SK-N-MC (cell line): Measurements from ENCODE around the gene OR52E1.

Experiments used
- EZH2 ChIP-seq: fragments of 200-600 bp; sonication (generic); IDR thresholded peaks from one replicate; pipeline ENCODE4 v1.6.1; 2017; ENCODE audit warnings: antibody characterized with exemption
- FOXP2 ChIP-seq: optimal IDR thresholded peaks from 2 replicates; pipeline ENCODE3; 2011; ENCODE audit warnings: mild to moderate bottlenecking, moderate library complexity; ENCODE audit not compliant: insufficient read depth; ENCODE audit errors: extremely low read length, control extremely low read depth
- POLR2AphosphoS5 ChIP-seq: IDR thresholded peaks from 2 replicates; pipeline ENCODE4 v1.6.1; 2012; ENCODE audit warnings: mild to moderate bottlenecking, low read depth, low read length, borderline replicate concordance

DNA sequence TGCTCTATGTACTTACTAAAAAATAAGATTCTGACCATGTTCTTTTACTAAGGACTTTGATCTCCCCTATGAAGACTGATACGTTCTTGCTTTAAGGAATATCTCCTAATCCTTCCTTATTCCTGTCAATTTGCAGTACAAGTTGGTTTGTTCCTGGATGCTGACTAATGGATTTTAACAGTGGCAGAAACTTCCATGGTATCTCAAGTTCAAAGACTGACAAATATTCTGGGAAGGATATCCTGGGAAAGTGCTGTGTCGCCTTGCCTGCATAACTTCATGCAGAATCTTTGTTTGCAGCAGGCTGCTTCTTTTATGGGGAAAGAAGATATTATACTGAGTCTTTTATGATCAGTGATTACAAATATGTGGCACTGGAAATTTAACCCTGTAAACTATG is 31.4 kb upstream of the OR52E1 start:
- TF ChIP-seq EZH2 (no peak), POLR2AphosphoS5 (no peak), FOXP2 (no peak)
